Astrocyte (in vitro differentiated cells and primary cell): ENCODE results near the gene OBSL1.

Experiments used
- CTCF ChIP-seq: IDR thresholded peaks from 2 replicates; pipeline ENCODE4 v1.5.1; 2011; ENCODE audit warnings: low read depth, mild to moderate bottlenecking, inconsistent platforms, low read length, moderate library complexity; ENCODE audit not compliant: insufficient read depth
- EZH2 ChIP-seq: IDR thresholded peaks from 2 replicates; pipeline ENCODE4 v1.6.1; 2012; ENCODE audit warnings: mild to moderate bottlenecking, low read length, inconsistent platforms; ENCODE audit not compliant: insufficient read depth

GRCh38 chr2:219514836-219515235, 56.5 kb downstream of the OBSL1 start:
- TF ChIP-seq CTCF, result no peak
- no peak for TF ChIP-seq EZH2
